GM11168 (cell line): ENCODE results near the gene TAF4B.
"Not testable (repeated sequence)": the region's sequence is repeated elsewhere in the genome, so short reads cannot be mapped to it uniquely, and the experiment has no call there.

ENCODE experiments used
- in situ Hi-C: fragments of 300-500 bp; cut with MboI; formaldehyde crosslinking; loops from one replicate; pipeline ENCODE4 v1.12.0; 2022; ENCODE audit warnings: low sequenced_read_pairs; ENCODE audit not compliant: unreplicated experiment

Gene TAF4B

GRCh38 chr18:26418225-26418624 is 192.0 kb downstream of the TAF4B start:
- in situ Hi-C loops: no loop called here

- in situ Hi-C loops: no loop called here
Observed at GRCh38 chr18:26419746-26420145, 193.5 kb downstream of the TAF4B start.

GRCh38 chr18:26421503-26421902 is 195.3 kb downstream of the TAF4B start:
- in situ Hi-C loops: no loop called here

GRCh38 chr18:26421931-26422330 is 195.7 kb downstream of the TAF4B start:
- in situ Hi-C loops: no loop called here

- in situ Hi-C loops: no loop called here
Observed at GRCh38 chr18:26422472-26423162, 196.4 kb downstream of the TAF4B start.

- in situ Hi-C loops: no loop called here
Observed at GRCh38 chr18:26424428-26425147, 198.3 kb downstream of the TAF4B start.

- in situ Hi-C loops: no loop called here
Observed at GRCh38 chr18:26425148-26425531, 198.9 kb downstream of the TAF4B start.

GRCh38 chr18:26429535-26430226 is 203.4 kb downstream of the TAF4B start:
- in situ Hi-C loops: no loop called here

- in situ Hi-C loops: no loop called here
Observed at GRCh38 chr18:26432651-26433424, 206.6 kb downstream of the TAF4B start.

GRCh38 chr18:26434887-26435286 is 208.6 kb downstream of the TAF4B start:
- in situ Hi-C loops: no loop called here

- in situ Hi-C loops: no loop called here
Observed at GRCh38 chr18:26435415-26436095, 209.3 kb downstream of the TAF4B start.

- in situ Hi-C loops: no loop called here
Observed at GRCh38 chr18:26436176-26437051, 210.2 kb downstream of the TAF4B start.

- in situ Hi-C loops: not testable (repeated sequence)
Observed at GRCh38 chr18:26437634-26438033, 211.4 kb downstream of the TAF4B start.

- in situ Hi-C loops: no loop called here
Observed at GRCh38 chr18:26438980-26439379, 212.7 kb downstream of the TAF4B start.

GRCh38 chr18:26439537-26439936 is 213.3 kb downstream of the TAF4B start:
- in situ Hi-C loops: no loop called here

- in situ Hi-C loops: no loop called here
Observed at GRCh38 chr18:26440644-26441043, 214.4 kb downstream of the TAF4B start.
